HG02759 (cell line): ENCODE measurements around the gene CTNNB1.
"Not testable (repeated sequence)": the region's sequence is repeated elsewhere in the genome, so short reads cannot be mapped to it uniquely, and the experiment has no call there.

Experiments used
- ATAC-seq: cut with Tn5 transposase; IDR thresholded peaks from one replicate; pipeline ENCODE4 v1.9.1; 2021; ENCODE audit warnings: mild to moderate bottlenecking, moderate library complexity; ENCODE audit not compliant: unreplicated experiment

Gene CTNNB1

DNA sequence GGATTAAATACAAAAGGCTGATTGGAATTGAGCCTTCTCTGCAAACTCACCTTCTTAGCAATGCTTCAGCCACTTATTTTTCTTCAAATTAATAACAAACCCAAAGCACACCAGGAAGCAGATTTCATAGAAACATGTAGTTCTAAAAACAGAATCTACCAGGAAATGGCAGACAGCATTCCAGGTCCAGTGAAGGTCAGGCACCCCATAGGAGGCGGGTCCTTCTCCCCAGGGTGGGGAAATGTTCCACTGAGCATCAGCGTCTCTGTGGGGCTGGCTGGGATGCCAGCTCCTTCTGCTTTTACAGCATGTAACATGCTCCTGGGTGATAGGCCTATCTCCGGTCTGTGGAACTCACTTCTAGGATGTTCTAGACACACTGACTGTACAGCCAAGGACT lies 49.2 kb downstream of the CTNNB1 start:
- ATAC-seq: no peak

DNA sequence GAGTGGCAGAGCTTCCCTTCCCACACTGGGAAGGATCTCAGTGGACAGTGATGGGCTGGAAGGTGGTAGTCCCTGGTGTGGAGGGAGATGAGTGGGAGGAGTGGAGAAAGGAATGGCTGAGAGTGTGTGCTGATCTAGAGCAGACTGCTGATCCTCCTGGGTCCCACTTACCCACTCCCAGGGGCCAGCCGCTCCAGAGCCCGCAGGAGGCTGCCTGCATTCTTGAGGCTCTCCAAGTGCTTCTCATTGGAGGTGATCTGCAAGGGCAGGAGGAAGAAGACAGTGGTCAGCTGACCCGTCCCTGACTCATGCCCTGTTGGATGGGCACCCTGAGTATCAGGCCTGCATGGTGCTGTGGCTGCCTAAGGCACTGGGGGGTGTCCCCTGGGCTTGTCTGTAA lies 50.0 kb downstream of the CTNNB1 start:
- ATAC-seq: no peak

DNA sequence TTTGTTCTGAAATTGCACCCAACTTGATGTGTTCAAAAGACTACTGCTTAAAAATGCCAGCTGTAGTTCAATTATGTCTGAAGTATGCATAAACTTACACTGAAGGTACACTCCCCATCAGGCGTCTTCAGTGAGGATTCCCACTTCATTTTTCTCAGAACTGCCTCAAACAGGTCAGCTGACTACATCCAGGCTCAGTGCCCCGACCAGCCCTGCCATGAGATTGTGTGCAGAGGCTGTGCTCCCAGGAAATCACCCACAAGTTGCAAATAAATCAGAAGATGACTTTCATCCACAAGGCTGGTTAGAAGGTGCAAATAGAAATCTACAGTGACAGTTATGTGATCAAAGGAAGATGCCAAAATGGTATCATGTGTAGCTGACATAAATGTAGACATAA lies 51.5 kb downstream of the CTNNB1 start:
- ATAC-seq: no peak

DNA sequence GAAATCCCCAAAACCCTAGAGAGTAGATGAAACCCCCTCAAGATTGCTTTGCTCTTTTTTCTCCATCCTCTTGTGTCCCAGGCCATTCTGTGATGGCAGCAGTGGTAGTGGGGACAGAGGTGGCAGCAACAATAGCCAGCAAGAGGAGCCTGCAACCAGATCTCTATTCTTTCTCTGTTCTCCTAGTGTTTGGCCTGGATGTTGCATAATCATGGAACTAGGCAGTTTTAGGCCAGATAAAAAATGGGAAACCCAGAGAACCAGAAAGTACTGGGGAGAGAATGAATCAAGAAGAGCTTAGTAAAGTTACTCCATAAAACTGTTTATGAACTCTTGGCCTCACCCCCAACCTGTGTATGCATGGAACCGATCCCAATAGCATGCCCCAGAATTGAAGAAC lies 52.3 kb downstream of the CTNNB1 start:
- ATAC-seq: no peak

DNA sequence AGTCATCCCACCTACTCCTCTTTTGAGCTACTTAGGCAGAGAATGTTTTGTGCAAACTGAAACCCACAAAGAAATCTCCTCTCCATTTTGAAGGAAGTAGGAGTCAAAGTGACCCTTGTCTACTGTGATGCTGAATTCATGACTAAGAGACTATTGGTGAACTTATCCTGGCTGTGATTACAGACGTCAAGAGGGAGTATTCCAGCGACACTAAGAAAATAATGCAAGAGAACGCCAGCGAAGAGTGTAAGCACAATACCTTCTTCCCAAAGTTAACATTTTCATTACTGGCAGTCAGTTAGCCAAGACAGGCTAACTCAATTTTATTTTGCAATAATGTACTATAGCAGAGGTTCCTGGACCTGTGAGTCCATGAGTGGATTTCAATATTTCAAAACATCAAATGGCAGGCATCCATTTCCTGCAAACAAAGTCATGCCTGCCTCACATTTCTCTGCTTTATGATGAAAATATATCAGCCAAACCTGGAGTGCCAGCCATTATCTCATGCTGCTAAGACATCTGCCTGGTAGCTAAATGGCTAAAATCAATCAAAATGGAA lies 59.0 kb downstream of the CTNNB1 start:
- ATAC-seq: no peak

DNA sequence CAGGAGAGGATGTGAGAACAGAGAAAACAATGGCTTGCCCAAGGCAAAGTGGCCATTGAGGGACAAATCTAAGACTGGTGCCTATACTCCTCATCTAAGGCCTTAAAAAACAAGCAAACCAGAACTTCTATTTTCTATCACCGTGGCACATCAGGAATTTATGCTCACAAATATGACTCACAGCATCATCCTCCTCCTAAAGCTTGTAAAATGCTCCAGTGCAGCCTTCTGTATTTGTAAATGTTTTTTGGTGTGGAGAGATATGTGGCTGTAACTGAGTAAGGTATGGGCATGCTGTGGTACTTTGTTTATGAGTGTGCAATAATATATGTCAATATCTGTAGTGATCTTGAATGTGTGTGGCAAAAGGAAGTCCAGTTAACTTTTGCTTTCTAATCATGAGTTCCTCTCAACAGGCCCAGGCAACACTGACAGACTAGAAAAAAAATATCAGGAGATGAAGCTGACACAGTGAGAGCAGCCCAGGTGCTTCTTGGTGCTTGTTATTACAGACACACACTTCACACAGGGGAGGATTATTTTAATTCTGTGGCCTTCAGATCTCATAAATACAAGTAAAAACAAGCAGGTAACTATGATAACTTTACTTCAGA lies 60.3 kb downstream of the CTNNB1 start:
- no peak for ATAC-seq

DNA sequence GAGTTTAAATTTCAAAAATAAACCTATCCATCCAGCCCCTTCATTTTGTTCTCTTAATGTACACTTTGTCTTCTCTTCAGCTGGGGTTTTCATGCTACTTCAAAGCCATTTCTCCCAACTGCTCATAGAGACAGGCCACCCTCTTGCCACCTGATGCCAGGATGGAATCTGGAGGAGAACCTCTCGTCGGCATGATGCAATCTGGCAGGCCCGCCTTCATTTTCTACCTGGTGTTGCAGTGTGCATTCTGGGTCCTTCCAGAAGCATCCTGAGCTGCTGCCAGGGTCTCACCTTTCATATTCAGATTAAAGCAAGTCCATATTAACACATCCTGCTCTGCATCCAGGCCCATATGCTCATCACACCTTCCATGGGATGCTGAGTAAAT lies 60.8 kb downstream of the CTNNB1 start:
- ATAC-seq: no peak

DNA sequence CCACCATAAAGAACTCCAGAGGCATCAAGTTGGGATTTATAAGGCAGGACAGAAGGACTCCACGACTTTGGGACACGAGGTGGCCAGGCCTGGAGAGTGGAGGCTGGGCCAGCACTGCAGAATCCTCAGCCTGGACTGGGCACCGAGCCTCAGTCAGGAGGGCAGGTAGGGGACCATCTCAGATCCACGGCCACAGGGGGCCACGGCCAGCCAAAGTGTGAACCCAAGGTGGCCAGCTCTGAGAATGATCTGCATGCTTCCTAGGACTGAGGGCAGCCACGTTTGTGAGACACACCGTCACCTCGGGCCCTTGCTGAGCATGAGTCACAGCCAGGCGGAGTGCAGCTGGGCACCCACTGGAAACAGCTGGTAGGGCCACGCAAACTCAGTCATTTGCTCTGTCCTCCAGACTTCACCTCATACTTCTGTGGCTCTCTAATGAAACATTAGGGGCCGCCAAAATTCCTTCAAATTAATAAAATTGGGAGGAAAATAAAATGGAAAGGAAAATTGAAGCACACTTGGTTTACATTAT lies 65.8 kb downstream of the CTNNB1 start:
- ATAC-seq: no peak

DNA sequence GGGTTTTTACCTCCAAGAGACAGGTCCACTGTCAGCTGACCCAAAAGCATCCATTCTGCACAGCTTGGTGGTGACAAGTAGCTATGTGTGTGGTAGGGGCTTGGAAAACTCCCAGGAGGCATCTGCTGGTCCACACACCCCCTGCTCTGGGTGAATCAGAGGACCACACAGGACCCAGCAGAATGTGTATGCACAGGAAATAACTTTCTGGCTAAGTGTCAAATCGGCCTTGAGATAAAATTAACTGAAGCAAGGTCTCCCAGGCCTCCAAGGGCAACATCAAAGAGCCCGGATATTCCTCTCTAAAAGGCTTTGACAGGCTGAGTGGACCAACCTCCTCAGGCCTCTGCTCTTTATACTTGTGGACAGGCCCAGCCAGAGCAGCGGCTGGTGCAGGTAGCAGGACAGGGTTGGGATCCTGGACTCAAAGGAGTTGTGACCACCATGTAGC lies 66.5 kb downstream of the CTNNB1 start:
- ATAC-seq: no peak

DNA sequence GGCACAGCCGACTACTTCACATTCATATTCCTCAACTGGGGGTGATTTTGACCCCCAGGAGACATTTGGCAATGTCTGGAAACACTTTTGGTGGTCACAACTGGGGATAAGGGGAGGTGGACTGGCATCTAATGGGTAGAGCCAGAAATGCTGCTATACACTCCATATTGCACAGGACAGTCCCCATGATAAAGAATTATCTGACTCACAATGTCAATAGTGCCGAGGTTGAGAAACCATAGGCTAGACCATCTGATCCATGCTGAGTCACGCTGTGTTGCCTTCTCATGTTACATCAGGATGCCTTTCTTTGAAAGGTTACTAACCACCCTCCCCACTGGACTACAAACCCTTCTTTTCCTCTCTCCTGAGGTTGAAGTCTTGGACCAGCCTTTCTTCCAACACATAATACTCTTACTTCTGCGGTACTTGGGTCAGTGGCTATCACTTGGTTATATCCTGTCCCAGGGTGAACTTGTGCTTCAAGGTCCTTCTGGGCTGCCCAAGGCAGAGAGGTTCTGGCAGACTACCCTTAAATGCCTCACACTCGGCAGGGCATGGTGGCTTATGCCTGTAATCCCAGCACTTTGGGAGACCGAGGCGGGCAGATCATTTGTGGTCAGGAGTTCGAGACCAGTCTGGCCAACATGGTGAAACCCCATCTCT lies 68.8 kb downstream of the CTNNB1 start:
- no peak for ATAC-seq

DNA sequence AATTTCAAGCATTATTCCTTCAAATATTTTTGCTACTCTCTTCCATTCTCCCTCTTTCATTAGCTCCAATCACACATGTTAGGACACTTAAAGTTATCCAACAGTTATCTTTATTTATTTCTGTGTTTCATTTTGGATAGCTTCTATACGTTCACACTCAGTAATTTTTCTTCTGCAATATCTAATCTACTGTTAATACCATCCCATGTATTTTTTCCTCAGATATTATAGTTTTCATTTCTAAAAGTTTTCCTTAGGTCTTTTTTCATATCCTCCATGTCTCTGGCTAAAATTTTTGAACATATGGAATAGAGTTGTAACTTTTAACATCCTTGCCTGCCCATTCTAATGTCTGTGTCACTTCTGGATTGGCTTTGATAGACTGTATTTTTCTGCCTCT lies 73.4 kb downstream of the CTNNB1 start:
- ATAC-seq: no peak

DNA sequence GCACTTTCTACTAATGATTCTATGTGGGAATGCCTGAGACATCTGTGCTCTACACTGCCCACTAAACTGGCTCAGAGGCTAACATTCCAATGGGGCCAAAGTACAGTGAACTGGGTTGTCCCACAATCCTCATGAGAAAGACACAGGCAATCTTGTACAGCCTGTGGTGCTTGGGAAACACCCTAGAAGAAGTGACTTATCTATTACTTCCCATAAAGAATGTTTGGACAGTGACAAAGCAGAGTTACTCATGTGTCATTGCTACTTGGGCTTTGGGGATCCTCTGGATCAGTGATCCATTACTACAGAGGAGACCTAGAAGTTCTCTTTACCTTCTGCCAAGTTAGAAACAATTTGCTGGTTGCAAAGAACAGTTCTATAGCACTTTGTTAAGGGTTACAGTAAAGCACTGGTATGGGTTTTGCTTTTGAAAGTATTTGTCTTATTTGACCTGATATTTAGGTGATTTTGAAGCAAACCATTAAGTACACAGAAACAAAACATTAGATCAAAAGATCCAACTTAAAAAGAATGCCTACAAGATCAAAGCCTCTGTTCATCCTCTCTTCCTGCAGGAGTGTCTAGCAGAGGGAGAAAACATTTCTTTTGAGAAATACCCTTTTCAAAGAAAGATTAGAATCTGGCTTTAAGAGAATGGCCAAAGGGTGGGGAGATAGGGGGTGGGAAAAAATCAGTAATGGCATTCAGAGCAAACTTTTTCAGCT lies 75.8 kb downstream of the CTNNB1 start:
- no peak for ATAC-seq

DNA sequence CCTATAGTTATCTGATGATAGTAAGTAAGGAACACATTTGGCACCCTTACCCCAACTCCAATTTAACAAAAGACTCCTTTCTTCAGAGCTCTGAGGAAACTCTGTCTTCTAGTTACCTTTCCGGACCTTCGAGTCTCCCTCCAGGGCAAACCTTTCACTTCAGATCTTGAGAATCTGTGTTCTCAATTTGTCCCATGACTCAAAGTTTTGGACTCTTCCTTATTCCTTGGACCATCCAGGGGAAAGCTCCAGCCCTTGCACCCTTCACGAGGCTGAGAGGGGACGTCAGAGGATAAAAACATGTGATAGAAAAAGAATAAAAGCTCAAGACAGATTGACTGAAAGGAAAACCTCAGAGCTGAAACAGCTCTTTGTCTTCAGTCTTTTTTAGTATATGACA lies 76.9 kb downstream of the CTNNB1 start:
- ATAC-seq: no peak

DNA sequence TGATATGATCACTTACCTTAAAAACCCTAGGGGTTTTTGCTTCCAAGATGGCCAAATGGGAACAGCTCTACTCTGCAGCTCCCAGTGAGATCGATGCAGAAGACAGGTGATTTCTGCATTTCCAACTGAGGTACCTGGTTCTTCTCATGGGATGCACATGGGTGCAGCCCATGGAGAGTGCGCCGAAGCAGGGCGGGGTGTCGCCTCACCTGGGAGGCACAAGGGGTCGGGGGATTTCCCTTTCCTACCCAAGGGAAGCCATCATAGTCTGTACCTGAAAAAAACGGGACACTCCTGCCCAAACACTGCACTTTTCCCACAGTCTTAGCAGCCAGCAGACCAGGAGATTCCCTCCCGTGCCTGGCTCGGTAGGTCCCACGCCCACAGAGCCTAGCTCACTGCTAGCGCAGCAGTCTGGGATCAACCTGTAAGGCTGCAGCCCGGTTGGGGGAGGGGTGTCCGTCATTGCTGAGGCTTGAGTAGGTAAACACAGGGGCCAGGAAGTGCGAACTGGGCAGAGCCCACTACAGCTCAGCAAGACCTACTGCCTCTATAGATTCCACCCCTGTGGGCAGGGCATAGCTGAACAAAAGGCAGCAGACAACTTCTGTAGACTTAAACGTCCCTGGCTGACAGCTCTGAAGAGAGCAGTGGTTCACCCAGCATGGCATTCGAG lies 78.6 kb downstream of the CTNNB1 start:
- no peak for ATAC-seq

DNA sequence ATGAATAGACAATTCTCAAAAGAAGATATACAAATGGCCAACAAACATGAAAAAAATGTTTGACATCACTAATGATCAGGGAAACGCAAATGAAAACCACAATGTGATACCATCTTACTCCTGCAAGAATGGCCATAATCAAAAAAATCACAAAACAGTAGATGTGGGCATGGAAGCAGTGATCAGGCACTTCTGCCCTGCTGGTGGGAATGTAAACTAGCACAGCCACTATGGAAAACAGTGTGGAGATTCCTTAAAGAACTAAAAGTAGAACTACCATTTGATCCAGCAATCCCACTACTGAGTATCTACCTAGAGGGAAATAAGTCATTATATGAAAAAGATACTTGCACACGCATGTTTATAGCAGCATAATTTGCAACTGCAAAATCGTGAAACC lies 85.6 kb downstream of the CTNNB1 start:
- ATAC-seq: not testable (repeated sequence)

DNA sequence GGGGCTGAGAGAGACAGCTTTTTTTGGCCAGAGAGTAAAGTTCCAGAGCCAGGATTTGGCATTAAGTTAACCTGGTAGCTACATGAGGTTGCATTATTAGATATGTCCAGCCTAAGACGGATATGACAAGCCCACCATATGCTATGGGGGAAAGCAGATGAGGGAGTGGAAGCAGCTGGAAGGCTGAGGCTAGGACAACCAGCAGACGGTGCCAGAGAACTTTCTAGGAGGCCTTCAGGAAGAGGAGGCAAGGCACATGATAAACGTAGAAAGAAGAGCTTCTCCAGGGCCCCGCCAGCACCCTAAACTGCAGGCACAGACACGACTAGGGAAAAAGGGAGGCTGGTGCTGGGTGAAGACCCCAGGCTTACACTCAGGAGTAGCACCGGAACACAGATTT lies 87.0 kb downstream of the CTNNB1 start:
- ATAC-seq: no peak

DNA sequence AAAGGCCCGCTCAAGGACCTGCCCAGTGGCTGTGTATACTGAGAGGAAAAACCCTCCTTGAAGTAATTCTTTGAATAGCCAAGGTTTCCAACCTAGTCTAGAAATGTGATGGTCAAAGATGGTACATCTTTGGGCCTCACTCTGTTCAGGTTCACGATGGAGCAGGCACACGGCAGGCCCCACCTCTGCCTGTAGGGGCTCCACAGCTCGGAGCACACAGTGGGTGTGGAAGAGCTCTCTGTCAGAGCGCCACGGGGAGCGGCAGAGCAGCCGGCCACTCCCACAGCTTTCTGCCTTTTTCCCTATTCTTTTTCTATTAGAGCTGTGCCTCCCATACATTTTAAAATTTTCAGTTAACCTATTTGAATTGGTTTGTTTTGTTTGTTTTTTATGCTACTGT lies 89.5 kb downstream of the CTNNB1 start:
- ATAC-seq: no peak
